Astrocyte of the cerebellum (primary cell): Measurements from ENCODE around the gene TBCE.

Experiments used
- DNase-seq: peaks from one replicate; pipeline ENCODE4 v3.0.0-alpha.2; 2011; ENCODE audit warnings: low read depth
- H3K4me3 ChIP-seq: 2 replicates; pipeline ENCODE4 v1.5.1; 2011; ENCODE audit warnings: mild to moderate bottlenecking, low read depth, low read length, moderate library complexity
- CTCF ChIP-seq: IDR thresholded peaks from 2 replicates; pipeline ENCODE4 v1.5.1; 2012; ENCODE audit warnings: low read length, low read depth, moderate library complexity, mild to moderate bottlenecking; ENCODE audit errors: missing control alignments
- in situ Hi-C: cut with HindIII; loops from 2 replicates; pipeline ENCODE4 v1.10.0; 2017; ENCODE audit warnings: low sequenced_read_pairs

The TBCE gene

DNA sequence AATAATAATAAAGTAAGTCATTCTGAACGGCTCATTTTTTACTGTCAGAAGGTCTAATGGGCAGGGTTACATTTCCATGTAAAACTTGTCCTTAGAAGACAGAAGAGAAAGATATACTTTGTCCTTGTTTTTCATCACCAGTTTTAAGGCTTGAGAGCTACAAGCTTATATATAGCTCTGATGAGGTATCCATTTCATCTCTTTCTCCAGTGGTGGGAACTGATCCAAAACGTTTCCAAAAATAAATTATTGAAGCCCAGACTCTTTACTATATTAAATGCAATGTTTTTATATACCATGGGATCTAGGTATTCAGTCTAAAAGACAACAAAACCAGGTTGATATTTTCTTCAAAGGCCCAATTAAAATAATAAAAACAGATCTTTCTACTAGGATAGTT, 128.3 kb downstream of the TBCE start:
- no peak for TF ChIP-seq CTCF
- no peak overlapping the region for H3K4me3 ChIP-seq
- in situ Hi-C loops, result no loop called here
- DNase-seq, result no peak

- no peak for TF ChIP-seq CTCF
- DNase-seq, result no peak
- H3K4me3 ChIP-seq, result no peak overlapping the region
- in situ Hi-C loops, result no loop called here
These were observed 133.8 kb downstream of the TBCE start for GRCh38 chr1:235500971-235501540.
